Chondrocyte (in vitro differentiated cells): ENCODE results near the gene LRRC31. TPM values are rescaled to one million over a fixed set of nuclear protein-coding genes. Genes with fewer than 3 reads are reported as not detected.

Experiments used
- DNase-seq: peaks from one replicate; pipeline ENCODE4 v3.0.0; 2021; ENCODE audit warnings: mixed read lengths, low spot score
- H3K27ac Mint-ChIP-seq: one replicate; pipeline ENCODE4 v1.8.0; 2021; ENCODE audit warnings: mild to moderate bottlenecking, moderate library complexity, mixed read lengths; ENCODE audit not compliant: unreplicated experiment
- H3K27me3 Mint-ChIP-seq: 2 replicates; pipeline ENCODE4 v1.8.0; 2021; ENCODE audit warnings: low read depth, mixed read lengths
- H3K36me3 Mint-ChIP-seq: 2 replicates; pipeline ENCODE4 v1.8.0; 2021; ENCODE audit warnings: low read depth, mixed read lengths
- H3K4me1 Mint-ChIP-seq: 2 replicates; pipeline ENCODE4 v1.8.0; 2021; ENCODE audit warnings: low read depth, mild to moderate bottlenecking, mixed read lengths
- H3K4me3 Mint-ChIP-seq: one replicate; pipeline ENCODE4 v1.8.0; 2021; ENCODE audit warnings: mild to moderate bottlenecking, moderate library complexity, mixed read lengths; ENCODE audit not compliant: unreplicated experiment
- H3K9me3 Mint-ChIP-seq: 2 replicates; pipeline ENCODE4 v1.8.0; 2021; ENCODE audit warnings: low read depth, mixed read lengths
- CTCF ChIP-seq: fragments of 200-600 bp; sonication (generic); IDR thresholded peaks from 2 replicates; pipeline ENCODE4 v1.5.0; 2021; ENCODE audit warnings: antibody characterized with exemption, mild to moderate bottlenecking, moderate library complexity
- total RNA-seq: library from RNA; stranded (reverse); gene quantifications from 3 replicates; pipeline ENCODE4 v1.2.1, GENCODE V29; 2021

Gene LRRC31
- total RNA-seq, 1 donor from 2014 or later, result not detected

GRCh38 chr3:169907476-169907875, 37.7 kb upstream of the LRRC31 start:
- DNase-seq, result no peak
- H3K4me1 Mint-ChIP-seq, result no peaks in the 10 kb centered on the region
- no peak overlapping the region for H3K4me3 Mint-ChIP-seq
- H3K9me3 Mint-ChIP-seq, result peaks cover 5% of the 10 kb centered on the region
- no peak for TF ChIP-seq CTCF
- no peaks in the 10 kb centered on the region for H3K36me3 Mint-ChIP-seq
- H3K27ac Mint-ChIP-seq, result no peak overlapping the region
- H3K27me3 Mint-ChIP-seq, result peaks cover 8% of the 10 kb centered on the region

- no peak for DNase-seq
- Mint-ChIP-seq H3K9me3 (peaks cover 17% of the 10 kb centered on the region), H3K27me3 (peaks cover 8% of the 10 kb centered on the region), H3K4me3 (no peak overlapping the region), H3K36me3 (peaks cover 6% of the 10 kb centered on the region), H3K27ac (no peak overlapping the region), H3K4me1 (no peaks in the 10 kb centered on the region)
- TF ChIP-seq CTCF, result no peak
Observed at GRCh38 chr3:169905404-169905803, 35.7 kb upstream of the LRRC31 start.

GRCh38 chr3:169901453-169901852, 31.7 kb upstream of the LRRC31 start:
- H3K27me3 Mint-ChIP-seq, result peaks cover 4% of the 10 kb centered on the region
- H3K4me1 Mint-ChIP-seq, result no peaks in the 10 kb centered on the region
- no peak overlapping the region for H3K27ac Mint-ChIP-seq
- H3K36me3 Mint-ChIP-seq, result peaks cover 7% of the 10 kb centered on the region
- no peak for DNase-seq
- H3K9me3 Mint-ChIP-seq, result peaks cover 23% of the 10 kb centered on the region
- H3K4me3 Mint-ChIP-seq, result no peak overlapping the region
- TF ChIP-seq CTCF, result no peak

GRCh38 chr3:169897284-169897683, 27.5 kb upstream of the LRRC31 start:
- no peaks in the 10 kb centered on the region for H3K4me1 Mint-ChIP-seq
- H3K9me3 Mint-ChIP-seq, result peaks cover 18% of the 10 kb centered on the region
- peaks cover 7% of the 10 kb centered on the region for H3K36me3 Mint-ChIP-seq
- no peak overlapping the region for H3K4me3 Mint-ChIP-seq
- no peak for TF ChIP-seq CTCF
- H3K27ac Mint-ChIP-seq, result no peak overlapping the region
- DNase-seq, result no peak
- H3K27me3 Mint-ChIP-seq, result no peaks in the 10 kb centered on the region

- Mint-ChIP-seq H3K27me3 (no peaks in the 10 kb centered on the region), H3K9me3 (peaks cover 4% of the 10 kb centered on the region), H3K4me1 (no peaks in the 10 kb centered on the region), H3K27ac (no peak overlapping the region), H3K4me3 (no peak overlapping the region), H3K36me3 (no peaks in the 10 kb centered on the region)
- no peak for DNase-seq
- TF ChIP-seq CTCF, result no peak
Observed at GRCh38 chr3:169895072-169895471, 25.3 kb upstream of the LRRC31 start.
